NCI-H187 (cell line): ENCODE data around the gene CLEC16A.

Experiments
- DNase-seq, 2 experiments: peaks; one replicate each; lab custom pipeline; 2025; lab: John Stamatoyannopoulos, UW

CLEC16A gene

DNA sequence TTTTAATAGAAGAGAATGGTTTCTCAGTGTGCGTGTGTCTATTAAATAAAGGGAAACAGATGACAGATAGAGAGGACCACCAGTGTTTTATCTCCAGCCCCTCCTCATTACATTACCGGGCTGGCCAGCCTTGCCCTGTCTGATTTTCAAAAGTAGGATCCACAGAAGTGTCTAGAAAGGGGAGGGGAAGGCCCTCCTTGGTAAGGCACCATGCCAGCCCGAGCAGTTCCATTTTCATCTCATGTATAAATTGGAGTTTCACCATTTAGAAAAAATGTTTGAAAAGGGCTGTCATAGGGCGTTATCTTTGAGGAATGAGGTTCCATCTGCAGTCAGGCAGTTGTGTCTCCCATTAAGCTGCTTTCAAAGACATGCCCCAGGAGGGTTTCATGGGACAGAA, 214.9 kb downstream of the CLEC16A start:
- no peak for DNase-seq

DNA sequence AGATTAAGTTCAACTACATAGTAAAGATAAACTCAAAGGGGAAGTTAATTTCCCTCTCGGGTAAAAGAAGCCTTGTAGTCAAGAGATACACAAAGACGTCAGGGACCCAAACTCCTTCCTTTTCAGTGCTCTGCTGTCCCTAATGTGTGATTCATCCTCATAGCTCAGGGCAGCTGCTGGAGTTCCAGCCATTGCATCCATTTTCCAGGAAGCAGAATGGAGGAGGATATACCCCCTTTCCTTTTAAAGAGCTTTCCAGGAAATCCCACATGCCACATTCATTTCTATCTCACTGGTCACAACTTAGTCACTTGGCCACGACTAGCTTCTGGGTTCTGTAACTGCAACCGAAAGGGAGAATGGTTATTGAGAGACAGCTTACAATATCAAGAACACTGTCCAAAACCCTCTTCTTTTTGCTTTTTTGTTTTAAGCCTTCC, 216.3 kb downstream of the CLEC16A start:
- DNase-seq = no peak

- DNase-seq = no peak
Measured at GRCh38 chr16:11161439-11161838, 217.1 kb downstream of the CLEC16A start.

DNA sequence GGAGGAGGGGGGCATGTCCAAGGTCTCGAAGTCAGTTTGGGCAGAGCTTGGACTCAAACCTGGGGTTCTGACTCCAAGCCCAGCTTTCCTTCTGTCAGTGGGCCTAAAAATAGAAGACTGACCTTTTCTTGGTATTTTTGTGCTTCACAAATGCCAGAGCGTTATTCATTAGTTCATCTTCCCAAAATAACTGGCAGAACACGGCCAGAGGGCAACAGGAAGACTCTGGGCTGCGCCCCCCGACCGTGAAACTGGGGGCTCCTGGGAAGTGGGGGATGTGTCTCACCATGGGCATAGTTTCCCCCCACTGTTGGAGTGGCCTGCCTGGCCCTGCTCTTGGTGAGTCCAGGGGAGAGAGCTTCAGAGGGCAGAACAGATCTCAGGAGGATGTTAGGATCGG, 217.6 kb downstream of the CLEC16A start:
- DNase-seq = no peak

- no peak for DNase-seq
Measured at GRCh38 chr16:11162586-11163268, 218.4 kb downstream of the CLEC16A start.

- no peak for DNase-seq
Measured at GRCh38 chr16:11163761-11164261, 219.4 kb downstream of the CLEC16A start.

DNA sequence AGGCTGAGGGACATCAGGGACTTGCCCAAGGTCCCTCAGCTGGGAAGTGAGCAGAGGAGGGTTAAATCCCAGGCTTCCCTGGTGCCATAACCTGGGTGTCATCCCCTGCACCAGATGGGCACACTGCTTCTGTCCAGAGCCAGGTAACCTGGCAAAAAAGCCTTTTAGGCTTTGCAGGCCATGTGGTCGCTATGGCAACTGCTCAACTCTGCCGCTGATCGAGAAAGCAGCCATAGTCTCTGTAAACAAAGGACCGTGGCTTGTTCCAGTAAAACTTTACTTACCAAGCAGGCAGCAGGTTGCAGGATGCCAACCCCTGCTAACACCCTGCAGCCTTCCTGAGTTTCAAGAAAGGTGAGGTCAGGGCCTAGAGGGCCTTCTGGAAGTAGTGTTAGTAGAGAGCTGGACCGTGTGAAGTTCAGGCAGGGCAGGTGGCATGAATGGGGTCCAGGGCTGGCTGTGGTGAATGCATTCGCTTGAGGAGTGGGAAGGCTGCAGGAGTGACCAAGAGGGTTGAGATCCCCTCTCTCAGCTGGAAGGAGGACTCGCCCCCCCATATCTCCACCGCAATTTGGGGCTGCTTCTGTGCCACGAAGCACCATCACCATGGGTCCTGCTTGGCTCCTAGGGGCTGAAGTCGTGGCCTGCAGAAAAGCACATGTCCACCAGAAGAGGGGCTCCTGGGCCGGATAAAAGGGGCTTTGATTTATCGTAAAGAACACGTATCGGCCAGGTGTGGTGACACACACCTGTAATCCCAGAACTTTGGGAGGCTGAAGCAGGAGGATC, 220.3 kb downstream of the CLEC16A start:
- no peak for DNase-seq

GRCh38 chr16:11165349-11165748, 221.0 kb downstream of the CLEC16A start:
- DNase-seq = no peak

GRCh38 chr16:11165894-11166665, 221.7 kb downstream of the CLEC16A start:
- no peak for DNase-seq

DNA sequence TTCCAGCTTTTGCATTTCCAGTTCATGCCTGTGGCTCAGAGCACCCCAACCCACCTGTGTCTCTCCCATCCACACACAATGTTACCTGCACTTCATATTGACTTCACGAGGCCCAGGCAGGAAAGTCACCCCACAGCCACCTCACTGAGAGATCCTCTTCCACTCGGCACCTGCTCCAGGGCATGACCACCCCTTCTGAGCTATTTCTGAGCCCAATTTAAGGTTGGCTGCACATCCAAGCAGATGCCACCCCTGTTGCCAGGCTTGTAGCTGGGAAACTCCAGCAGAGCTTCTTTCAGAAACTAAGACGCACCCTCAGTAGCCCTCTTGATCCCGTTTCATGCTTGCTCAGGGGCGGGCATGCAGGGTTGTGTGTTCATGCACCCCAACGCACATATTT, 223.2 kb downstream of the CLEC16A start:
- no peak for DNase-seq

DNA sequence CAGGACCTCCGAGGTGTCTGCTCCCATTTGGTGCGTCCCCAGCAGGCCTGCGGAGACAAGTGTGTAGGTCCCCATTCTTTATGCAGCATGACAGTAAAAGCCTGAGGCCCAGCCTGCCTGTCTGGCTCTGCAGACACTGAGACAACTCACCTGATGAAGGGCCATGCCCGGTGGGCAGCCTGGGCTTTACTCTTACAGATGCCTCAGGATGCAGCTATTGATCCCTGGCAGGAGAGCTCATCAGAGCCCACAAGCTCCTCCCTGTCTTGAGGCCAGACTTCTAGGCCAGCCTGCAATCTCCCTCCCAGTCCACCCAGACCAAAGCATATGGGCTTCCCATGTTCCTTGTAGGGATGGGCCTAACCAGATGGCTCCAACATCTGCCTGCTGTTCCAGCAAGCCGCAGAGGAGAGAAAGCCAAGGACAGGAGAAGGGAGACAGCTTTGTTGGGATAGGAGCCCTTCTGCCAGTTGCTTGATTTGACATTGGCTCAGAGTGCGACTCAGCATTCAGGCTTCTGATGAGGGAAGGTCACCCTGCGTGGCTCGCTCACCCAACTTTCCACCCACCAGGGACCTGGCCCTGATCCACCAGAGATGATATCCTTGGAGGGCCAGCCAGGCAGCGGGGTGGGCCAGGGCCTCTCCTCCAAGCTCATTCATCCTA, 224.2 kb downstream of the CLEC16A start:
- no peak for DNase-seq

GRCh38 chr16:11169641-11170040, 225.3 kb downstream of the CLEC16A start:
- peak; percentile 12 to 51 for DNase-seq

DNA sequence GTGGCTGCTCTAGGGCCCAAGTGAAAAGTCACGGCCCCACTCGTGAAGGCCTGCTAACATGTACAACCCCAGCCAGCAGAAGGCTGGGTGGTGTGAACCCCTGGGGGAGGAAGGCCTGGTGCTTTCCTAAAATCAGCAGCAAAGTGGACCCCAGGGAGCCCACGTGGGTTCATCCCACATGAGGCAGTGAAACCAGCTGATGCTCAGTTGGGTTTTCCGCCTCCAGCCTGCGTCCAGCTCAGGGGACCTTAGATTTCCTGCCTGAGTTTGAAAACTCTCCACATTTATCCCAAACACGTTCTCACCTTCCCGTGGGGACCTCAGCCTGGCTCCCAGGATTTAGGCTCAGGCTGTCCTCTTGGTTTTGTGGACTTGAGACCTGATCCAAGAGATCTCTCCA, 225.8 kb downstream of the CLEC16A start:
- DNase-seq = no peak

- no peak for DNase-seq
Measured at GRCh38 chr16:11170696-11171447, 226.5 kb downstream of the CLEC16A start.

DNA sequence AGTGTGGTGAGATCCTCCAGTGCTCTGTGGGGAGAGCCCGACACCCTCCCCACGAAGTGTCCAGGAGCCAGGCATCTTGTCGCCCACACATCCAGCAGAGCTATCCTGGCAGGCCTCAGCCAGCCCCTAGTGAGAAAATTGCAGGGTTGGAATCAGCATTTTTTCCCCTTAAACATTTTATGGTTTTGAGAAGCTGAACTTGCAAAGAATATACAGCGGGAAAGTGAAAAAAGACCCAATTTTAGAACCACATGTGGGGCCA, 227.0 kb downstream of the CLEC16A start:
- DNase-seq = no peak

DNA sequence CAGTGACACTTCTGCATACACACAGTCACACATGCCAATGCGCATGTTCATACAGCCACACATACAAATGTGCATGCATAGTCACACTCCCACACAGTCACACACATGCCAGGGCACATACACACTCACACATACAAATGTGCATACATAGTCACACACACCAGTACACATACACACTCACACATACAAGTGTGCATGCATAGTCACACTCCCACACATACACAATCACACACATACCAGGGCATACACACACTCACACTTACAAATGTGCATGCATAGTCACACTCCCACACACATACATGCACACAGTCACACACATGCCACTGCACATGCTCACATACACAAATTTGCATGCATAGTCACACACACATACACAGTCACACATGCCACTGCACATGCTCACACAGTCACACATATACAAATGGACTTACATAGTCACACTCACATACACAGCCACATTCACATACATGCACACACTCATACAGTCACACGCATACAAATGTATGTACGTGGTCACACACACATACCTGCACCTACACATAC, 227.5 kb downstream of the CLEC16A start:
- no peak for DNase-seq

GRCh38 chr16:11173426-11173825, 229.1 kb downstream of the CLEC16A start:
- no peak for DNase-seq

- DNase-seq = no peak
Measured at GRCh38 chr16:11174141-11174540, 229.8 kb downstream of the CLEC16A start.

- no peak for DNase-seq
Measured at GRCh38 chr16:11175106-11175786, 230.9 kb downstream of the CLEC16A start.

DNA sequence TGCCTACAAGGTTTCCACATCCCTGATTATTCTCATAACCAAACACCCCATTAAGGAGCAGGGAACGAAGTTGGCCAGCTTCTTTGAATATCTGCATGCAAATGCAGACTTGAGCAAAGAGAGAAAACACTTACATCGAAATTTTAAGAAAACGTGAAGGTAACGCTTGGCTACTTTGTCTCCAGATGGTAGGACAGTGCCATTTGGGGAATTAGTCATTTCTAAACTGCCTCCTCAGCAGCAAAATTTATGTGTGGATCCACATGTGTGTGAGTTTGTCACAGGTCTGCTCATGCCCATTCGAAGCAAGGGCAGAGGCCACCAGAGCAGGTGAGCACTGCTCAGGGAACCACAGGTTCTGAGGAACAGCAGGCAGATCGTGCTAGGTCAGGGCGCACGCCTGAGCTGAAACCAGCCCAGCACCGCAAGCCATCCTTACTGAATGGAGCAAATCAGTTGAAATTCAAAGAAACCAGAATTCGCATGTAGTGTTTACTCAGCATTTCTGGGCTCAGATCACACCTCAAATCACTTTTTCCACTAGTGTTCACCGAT, 231.5 kb downstream of the CLEC16A start:
- no peak for DNase-seq
